ENCODE data around the gene CUX1. TPM values are rescaled to one million over a fixed set of nuclear protein-coding genes. Genes with fewer than 3 reads are reported as not detected.

Gene CUX1, protein sequence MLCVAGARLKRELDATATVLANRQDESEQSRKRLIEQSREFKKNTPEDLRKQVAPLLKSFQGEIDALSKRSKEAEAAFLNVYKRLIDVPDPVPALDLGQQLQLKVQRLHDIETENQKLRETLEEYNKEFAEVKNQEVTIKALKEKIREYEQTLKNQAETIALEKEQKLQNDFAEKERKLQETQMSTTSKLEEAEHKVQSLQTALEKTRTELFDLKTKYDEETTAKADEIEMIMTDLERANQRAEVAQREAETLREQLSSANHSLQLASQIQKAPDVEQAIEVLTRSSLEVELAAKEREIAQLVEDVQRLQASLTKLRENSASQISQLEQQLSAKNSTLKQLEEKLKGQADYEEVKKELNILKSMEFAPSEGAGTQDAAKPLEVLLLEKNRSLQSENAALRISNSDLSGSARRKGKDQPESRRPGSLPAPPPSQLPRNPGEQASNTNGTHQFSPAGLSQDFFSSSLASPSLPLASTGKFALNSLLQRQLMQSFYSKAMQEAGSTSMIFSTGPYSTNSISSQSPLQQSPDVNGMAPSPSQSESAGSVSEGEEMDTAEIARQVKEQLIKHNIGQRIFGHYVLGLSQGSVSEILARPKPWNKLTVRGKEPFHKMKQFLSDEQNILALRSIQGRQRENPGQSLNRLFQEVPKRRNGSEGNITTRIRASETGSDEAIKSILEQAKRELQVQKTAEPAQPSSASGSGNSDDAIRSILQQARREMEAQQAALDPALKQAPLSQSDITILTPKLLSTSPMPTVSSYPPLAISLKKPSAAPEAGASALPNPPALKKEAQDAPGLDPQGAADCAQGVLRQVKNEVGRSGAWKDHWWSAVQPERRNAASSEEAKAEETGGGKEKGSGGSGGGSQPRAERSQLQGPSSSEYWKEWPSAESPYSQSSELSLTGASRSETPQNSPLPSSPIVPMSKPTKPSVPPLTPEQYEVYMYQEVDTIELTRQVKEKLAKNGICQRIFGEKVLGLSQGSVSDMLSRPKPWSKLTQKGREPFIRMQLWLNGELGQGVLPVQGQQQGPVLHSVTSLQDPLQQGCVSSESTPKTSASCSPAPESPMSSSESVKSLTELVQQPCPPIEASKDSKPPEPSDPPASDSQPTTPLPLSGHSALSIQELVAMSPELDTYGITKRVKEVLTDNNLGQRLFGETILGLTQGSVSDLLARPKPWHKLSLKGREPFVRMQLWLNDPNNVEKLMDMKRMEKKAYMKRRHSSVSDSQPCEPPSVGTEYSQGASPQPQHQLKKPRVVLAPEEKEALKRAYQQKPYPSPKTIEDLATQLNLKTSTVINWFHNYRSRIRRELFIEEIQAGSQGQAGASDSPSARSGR (N-terminal part only)
- total RNA-seq = 100 to 1,000 TPM; 106 to 146 (median 117) TPM
- 54.1 TPM for polyA plus RNA-seq
- long read RNA-seq, donor 1, transcript CUX1-206 (23 exons, 3,026 nt) = minor isoform, 12 of 197 reads
- long read RNA-seq, donor 1, transcript CUX1-202 (23 exons, 2,931 nt) = major isoform, 44 of 197 reads
- long read RNA-seq, donor 1, partial matches to known transcripts = 83 of 197 reads
- long read RNA-seq, donor 1, other reads (novel, unspliced or antisense) = 56 of 197 reads
- long read RNA-seq, donor 2, full-length matches to known transcripts = 36 of 62 reads
- long read RNA-seq, donor 2, partial matches to known transcripts = 11 of 62 reads
- long read RNA-seq, donor 2, other reads (novel, unspliced or antisense) = 15 of 62 reads
- long read RNA-seq, donor 3, transcript CUX1-202 (23 exons, 2,931 nt) = major isoform, 39 of 88 reads
- long read RNA-seq, donor 3, transcript CUX1-206 (23 exons, 3,026 nt) = minor isoform, 8 of 88 reads
- long read RNA-seq, donor 3, partial matches to known transcripts = 5 of 88 reads
- long read RNA-seq, donor 3, other reads (novel, unspliced or antisense) = 35 of 88 reads
- long read RNA-seq, donor 4, transcript CUX1-202 (23 exons, 2,931 nt) = major isoform, 36 of 79 reads
- long read RNA-seq, donor 4, transcript CUX1-206 (23 exons, 3,026 nt) = minor isoform, 6 of 79 reads
- long read RNA-seq, donor 4, partial matches to known transcripts = 22 of 79 reads
- long read RNA-seq, donor 4, other reads (novel, unspliced or antisense) = 14 of 79 reads

DNA sequence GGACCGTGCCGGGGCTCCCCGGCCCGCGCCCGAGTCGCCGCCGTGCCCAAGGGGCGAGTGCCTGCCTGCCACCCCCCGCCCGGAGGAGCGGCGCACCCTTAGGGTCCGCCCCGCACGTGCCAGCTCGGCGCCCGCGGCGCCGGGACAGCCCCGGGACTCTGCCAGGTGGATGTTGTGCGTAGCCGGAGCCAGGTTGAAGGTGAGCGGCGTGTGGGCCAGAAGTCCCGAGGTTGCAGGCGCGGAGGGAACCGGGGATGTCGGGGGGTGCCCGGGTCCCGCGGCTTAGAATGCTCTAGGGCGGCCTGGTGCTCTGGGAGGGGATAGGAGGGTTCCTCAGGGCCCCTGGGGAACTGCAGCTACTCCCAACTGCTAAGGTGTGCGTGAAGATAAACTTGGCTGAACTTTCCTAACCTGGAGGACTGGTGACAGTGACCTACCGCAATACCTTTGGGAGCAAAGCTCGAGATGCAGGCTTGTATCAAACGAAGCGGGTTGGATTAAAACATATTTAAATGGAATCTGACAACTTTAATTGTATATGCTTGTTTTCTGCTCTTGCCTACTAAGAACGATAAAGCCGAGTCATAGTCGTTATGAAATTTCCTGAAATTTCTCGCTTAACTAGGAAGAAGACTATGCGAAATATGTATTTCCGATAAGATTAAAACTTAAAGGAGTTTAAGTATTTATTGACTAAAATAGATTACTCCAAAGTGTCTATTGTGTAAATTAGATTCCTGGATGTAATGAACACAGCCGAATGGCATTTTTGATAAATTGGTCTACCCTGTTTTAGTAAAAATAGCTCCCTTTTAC, at the start of gene CUX1:
Gene CUX1, plus strand, starts transcription at position 156 of the 816 bp plus-strand sequence. Its CDS starts 14 bp downstream, at position 170.
- intact Hi-C loops (cut with DNase I) = loop anchor here in 3 of 4 donors (5.0 to 10.0 kb wide), 7 partner anchors 73 to 417 kb away; no protein-coding TSS in a partner anchor

DNA sequence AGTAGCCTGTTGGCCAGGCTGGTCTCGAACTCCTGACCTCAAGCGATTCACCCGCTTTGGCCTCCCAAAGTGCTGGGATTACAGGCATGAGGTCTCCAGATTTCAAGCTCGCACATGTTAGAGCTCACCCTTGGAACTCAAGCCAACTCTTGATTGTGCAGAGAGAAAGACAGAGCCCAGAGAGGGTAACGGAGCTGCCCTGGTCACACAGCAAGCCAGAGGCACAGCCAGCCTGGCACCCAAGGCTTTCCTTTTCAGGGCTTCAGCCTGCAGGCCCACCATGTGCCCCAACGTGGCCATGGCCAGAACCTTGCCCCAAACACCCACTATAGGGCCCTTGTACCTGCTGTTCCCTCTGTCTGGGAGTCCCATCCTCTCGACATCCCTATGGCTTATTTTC, 49.1 kb upstream of the CUX1 start:
- Histone ChIP-seq H3K4me3 (ENCODE audit: low read length) (no peak overlapping the region), H3K27ac (ENCODE audit: low read length) (no peak overlapping the region), H3K9me3 (ENCODE audit: control insufficient read depth, low read length) (no peaks in the 10 kb centered on the region), H3K4me1 (ENCODE audit: control insufficient read depth, insufficient read depth, low read length) (no peaks in the 10 kb centered on the region), H3K27me3 (ENCODE audit: control insufficient read depth, insufficient read depth) (no peaks in the 10 kb centered on the region)
- ATAC-seq (no peak), DNase-seq (no peak)
- WGBS = 93% methylated on average over 7 of the region's 7 CpGs
- intact Hi-C loops (cut with DNase I) = no loop called here

More for the DNA sequence above, at the start of gene CUX1:
- no peaks in the 10 kb centered on the region for H3K27me3 ChIP-seq (ENCODE audit: control insufficient read depth, insufficient read depth)
- no peaks in the 10 kb centered on the region for H3K9me3 ChIP-seq (ENCODE audit: control insufficient read depth, low read length)
- no peaks in the 10 kb centered on the region for H3K4me1 ChIP-seq (ENCODE audit: control insufficient read depth, insufficient read depth, low read length)
- H3K4me3 ChIP-seq (ENCODE audit: low read length) = peak within 1 kb of the TSS; percentile 100
- DNase-seq (peak in 2 of 3 donors; percentile 39 to 66), ATAC-seq (peak in 1 of 2 donors; percentile 5)
- WGBS = 4% methylated on average over 49 of the region's 49 CpGs
- peak within 1 kb of the TSS; percentile 47 for H3K27ac ChIP-seq (ENCODE audit: low read length)

DNA sequence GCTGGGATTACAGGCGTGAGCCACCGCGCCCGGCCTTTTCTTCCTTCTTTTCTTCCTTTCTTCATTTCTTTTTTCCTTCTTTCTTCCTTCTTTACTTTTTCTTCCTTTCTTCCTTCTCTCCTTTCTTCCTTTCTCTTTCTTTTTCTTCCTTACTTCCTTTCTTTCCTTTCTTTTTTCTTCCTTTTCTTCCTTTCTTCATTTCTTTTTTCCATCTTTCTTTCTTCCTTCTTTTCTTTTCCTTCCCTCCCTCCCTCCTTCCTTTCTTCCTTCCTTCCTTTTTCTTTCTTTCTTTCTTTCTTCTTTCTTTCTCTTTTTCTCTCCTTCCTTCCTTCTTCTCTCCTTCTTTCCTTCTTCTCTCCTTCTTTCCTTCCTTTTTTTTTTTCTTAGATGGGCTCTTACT, 47.0 kb upstream of the CUX1 start:
- intact Hi-C loops (cut with DNase I) = no loop called here
- H3K9me3 ChIP-seq (ENCODE audit: control insufficient read depth, low read length) = no peaks in the 10 kb centered on the region
- 84% methylated on average over 4 of the region's 4 CpGs for WGBS

DNA sequence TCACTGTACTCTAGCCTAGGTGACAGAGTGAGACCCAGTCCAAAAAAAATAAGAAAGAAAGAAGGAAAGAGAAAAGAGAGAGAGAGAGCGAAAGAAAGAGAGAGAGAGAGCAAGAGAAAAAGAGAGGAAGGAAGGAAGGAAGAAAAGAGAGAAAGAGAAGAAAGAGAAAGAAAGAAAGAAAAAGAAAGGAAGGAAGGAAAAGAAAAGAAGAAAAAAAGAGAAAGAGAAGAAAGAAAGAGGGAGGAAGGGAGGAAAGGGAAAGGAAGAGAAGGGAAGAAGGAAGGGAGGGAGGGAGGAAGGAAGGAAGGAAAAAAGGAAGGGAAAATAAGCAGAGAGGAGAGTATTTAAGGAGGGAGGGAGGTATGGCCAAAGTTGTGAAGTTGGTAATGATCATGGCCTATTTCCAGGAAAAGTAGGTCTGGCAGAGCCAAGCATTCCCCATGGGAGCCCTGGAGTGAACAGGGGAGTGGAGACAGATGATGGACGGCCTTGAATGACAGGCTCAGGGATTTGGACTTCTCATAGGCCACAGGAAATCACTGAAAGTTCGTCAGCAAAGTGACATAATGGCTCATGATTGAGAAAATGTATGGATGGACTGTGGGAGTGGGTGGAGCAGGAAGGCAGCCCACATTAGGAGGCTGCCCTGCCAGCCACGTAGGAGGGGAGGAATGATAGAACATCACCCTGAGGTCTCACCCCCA, 44.8 kb upstream of the CUX1 start:
- WGBS = 60% methylated on average over 4 of the region's 4 CpGs
- intact Hi-C loops (cut with DNase I) = no loop called here
- H3K27me3 ChIP-seq (ENCODE audit: control insufficient read depth, insufficient read depth) = no peaks in the 10 kb centered on the region
- no peak for ATAC-seq
- no peaks in the 10 kb centered on the region for H3K9me3 ChIP-seq (ENCODE audit: control insufficient read depth, low read length)
- no peak overlapping the region for H3K4me3 ChIP-seq (ENCODE audit: low read length)
- H3K4me1 ChIP-seq (ENCODE audit: control insufficient read depth, insufficient read depth, low read length) = no peaks in the 10 kb centered on the region
- DNase-seq = no peak
- no peak overlapping the region for H3K27ac ChIP-seq (ENCODE audit: low read length)

More for the DNA sequence above, 47.0 kb upstream of the CUX1 start:
- DNase-seq (no peak), ATAC-seq (no peak)
- Histone ChIP-seq H3K4me3 (ENCODE audit: low read length) (no peak overlapping the region), H3K27me3 (ENCODE audit: control insufficient read depth, insufficient read depth) (no peaks in the 10 kb centered on the region), H3K27ac (ENCODE audit: low read length) (no peak overlapping the region), H3K4me1 (ENCODE audit: control insufficient read depth, insufficient read depth, low read length) (no peaks in the 10 kb centered on the region)

DNA sequence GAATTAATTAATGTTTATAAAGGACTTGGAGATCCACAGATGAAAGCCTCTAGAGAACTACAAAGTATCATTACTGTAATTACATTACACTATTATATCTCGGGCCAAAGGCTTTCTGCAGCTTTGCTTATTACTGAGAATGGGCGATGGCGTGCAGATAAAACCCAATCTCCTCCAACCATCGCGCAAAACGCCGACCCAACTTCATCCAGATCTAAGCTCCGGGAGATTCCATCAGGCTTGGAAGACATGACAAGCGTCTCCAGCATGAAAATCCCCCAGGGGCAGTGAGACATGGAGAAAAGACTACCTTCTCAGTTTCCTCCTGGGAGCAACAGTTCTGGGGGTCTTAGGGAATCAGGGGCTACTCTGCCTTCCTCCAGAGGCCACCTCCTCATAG, 42.2 kb upstream of the CUX1 start:
- WGBS = 89% methylated on average over 9 of the region's 9 CpGs
- ATAC-seq = no peak

DNA sequence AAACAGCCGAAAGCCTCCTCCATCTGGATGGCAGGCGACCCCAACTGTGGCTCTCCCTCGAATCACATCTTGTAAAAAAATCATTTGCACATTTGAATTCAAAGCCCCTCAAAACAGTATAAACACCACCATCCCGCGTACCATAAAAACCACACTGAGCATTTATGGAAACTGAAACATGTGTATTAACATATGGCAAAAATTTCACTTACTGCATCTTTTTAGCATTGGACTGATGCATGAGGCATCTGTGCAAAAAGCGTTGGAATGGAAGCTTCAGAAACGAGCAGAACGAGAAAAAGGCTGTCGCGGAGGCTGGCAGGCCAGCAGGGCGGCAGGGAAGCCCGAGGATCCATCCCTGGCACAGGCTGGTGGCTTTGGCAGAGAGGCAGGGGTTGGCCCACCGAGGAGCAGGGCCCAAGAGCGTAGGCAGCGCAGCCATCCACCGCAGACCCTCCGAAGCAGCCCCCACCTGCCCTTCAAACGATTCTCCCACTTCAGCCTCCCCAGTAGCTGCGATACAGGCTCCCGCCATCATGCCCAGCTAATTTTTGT, 39.3 kb upstream of the CUX1 start:
- H3K27ac ChIP-seq (ENCODE audit: low read length) = no peak overlapping the region
- no peak overlapping the region for H3K4me3 ChIP-seq (ENCODE audit: low read length)
- H3K9me3 ChIP-seq (ENCODE audit: control insufficient read depth, low read length) = no peaks in the 10 kb centered on the region

More for the DNA sequence above, 42.2 kb upstream of the CUX1 start:
- DNase-seq = no peak
- H3K27me3 ChIP-seq (ENCODE audit: control insufficient read depth, insufficient read depth) = no peaks in the 10 kb centered on the region
- H3K4me3 ChIP-seq (ENCODE audit: low read length) = no peak overlapping the region
- H3K4me1 ChIP-seq (ENCODE audit: control insufficient read depth, insufficient read depth, low read length) = no peaks in the 10 kb centered on the region
- no peaks in the 10 kb centered on the region for H3K9me3 ChIP-seq (ENCODE audit: control insufficient read depth, low read length)
- H3K27ac ChIP-seq (ENCODE audit: low read length) = no peak overlapping the region
- intact Hi-C loops (cut with DNase I) = no loop called here

DNA sequence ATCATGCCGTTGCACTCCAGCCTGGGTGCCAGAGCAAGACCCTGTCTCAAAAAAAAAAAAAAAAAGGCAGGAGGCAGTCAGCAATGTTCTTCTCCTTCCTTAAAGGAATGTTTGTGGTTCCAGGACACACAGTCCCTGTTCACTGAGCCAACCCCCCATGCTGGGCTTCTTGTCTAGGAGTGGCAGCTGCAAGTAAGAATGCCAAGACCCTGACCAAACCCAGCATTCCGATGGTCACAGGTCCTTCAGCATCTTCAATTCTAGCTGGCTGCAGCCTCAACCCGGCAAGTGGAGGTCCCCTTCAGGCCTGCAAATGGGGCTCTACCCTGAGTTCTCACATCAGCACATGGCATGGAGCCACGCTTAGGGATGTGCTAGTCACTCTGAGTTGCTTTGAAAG, 38.2 kb upstream of the CUX1 start:
- DNase-seq (no peak), ATAC-seq (no peak)
- no peaks in the 10 kb centered on the region for H3K9me3 ChIP-seq (ENCODE audit: control insufficient read depth, low read length)
- H3K27ac ChIP-seq (ENCODE audit: low read length) = no peak overlapping the region
- H3K4me3 ChIP-seq (ENCODE audit: low read length) = no peak overlapping the region
- H3K27me3 ChIP-seq (ENCODE audit: control insufficient read depth, insufficient read depth) = no peaks in the 10 kb centered on the region
- H3K4me1 ChIP-seq (ENCODE audit: control insufficient read depth, insufficient read depth, low read length) = no peaks in the 10 kb centered on the region
- intact Hi-C loops (cut with DNase I) = no loop called here
- 92% methylated on average over 4 of the region's 4 CpGs for WGBS

More for the DNA sequence above, 39.3 kb upstream of the CUX1 start:
- WGBS = 94% methylated on average over 20 of the region's 20 CpGs
- Histone ChIP-seq H3K27me3 (ENCODE audit: control insufficient read depth, insufficient read depth) (no peaks in the 10 kb centered on the region), H3K4me1 (ENCODE audit: control insufficient read depth, insufficient read depth, low read length) (no peaks in the 10 kb centered on the region)
- ATAC-seq (no peak), DNase-seq (no peak)
- intact Hi-C loops (cut with DNase I) = no loop called here

DNA sequence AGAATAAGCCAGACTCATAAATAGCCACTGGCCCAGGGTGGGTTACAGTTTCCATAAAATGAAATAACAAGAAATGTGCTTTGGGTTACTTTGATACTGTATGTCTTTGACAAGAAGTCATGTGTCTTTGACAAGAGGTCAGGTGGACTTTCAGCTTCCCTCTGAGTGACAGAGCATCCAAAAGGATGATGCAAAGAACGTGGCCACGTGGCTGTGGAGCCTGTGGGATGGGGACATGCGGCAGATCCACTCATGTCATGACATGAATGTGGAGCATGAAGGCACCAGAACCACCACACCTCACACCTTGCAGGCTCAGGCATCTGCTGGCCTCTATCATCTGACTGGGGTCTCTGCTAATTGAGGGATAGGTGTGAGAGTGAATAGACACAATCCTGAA, 37.1 kb upstream of the CUX1 start:
- no peak overlapping the region for H3K27ac ChIP-seq (ENCODE audit: low read length)
- 75% methylated on average over 3 of the region's 3 CpGs for WGBS
- intact Hi-C loops (cut with DNase I) = no loop called here
- no peaks in the 10 kb centered on the region for H3K27me3 ChIP-seq (ENCODE audit: control insufficient read depth, insufficient read depth)
- peaks cover 6% of the 10 kb centered on the region for H3K4me1 ChIP-seq (ENCODE audit: control insufficient read depth, insufficient read depth, low read length)
- ATAC-seq (no peak), DNase-seq (no peak)
- H3K9me3 ChIP-seq (ENCODE audit: control insufficient read depth, low read length) = no peaks in the 10 kb centered on the region
- H3K4me3 ChIP-seq (ENCODE audit: low read length) = no peak overlapping the region

Measured in right cardiac atrium (tissue), 5 donors.